Activated T-cell treated with anti-CD3 and anti-CD28 coated beads, Interleukin-2, amount 50 U/mL, for 72 hours (primary cell): ENCODE results near the gene WNT9A. TPM values are rescaled to one million over a fixed set of nuclear protein-coding genes. Genes with fewer than 3 reads are reported as not detected.

Source experiments
- ATAC-seq, 2 donors: fragments of 150-1000 bp; cut with Tn5 transposase; replicated peaks in 1 of 2; 2 replicates each; pipeline ENCODE4 v1.10.0; 2021; ENCODE audit warnings: moderate library complexity in 2 of 2, mild to moderate bottlenecking in 1 of 2
- DNase-seq, 2 donors: peaks; one replicate each; pipeline ENCODE4 v3.0.0; 2021 to 2022; ENCODE audit warnings: mixed read lengths in 1 of 2
- H3K27ac Mint-ChIP-seq: one replicate; pipeline ENCODE4 v1.8.0; 2022; ENCODE audit warnings: mild to moderate bottlenecking, moderate library complexity, mixed read lengths
- H3K27me3 Mint-ChIP-seq: one replicate; pipeline ENCODE4 v1.8.0; 2022; ENCODE audit warnings: low read depth, mixed read lengths
- H3K36me3 Mint-ChIP-seq, 2 donors: one replicate each; pipeline ENCODE4 v1.8.0; 2022; ENCODE audit warnings: mixed read lengths in 2 of 2, mild to moderate bottlenecking in 1 of 2; ENCODE audit not compliant: insufficient read depth in 2 of 2
- H3K4me1 Mint-ChIP-seq: one replicate; pipeline ENCODE4 v1.8.0; 2022; ENCODE audit warnings: low read depth, mixed read lengths
- H3K4me3 Mint-ChIP-seq, 2 donors: one replicate each; pipeline ENCODE4 v1.8.0; 2022; ENCODE audit warnings: mild to moderate bottlenecking in 2 of 2, mixed read lengths in 2 of 2, moderate library complexity in 2 of 2
- H3K9me3 Mint-ChIP-seq, 2 donors: one replicate each; pipeline ENCODE4 v1.8.0; 2022; ENCODE audit warnings: mixed read lengths in 2 of 2
- total RNA-seq, 2 donors: library from RNA; stranded (reverse); gene quantifications; one replicate each; pipeline ENCODE4 v1.2.3, GENCODE V29; 2022

Gene WNT9A
- total RNA-seq, 2 donors from 2014 or later = 0.28 TPM; not detected in 1

GRCh38 chr1:227870366-227870765 lies 77.4 kb downstream of the WNT9A start:
- H3K9me3 Mint-ChIP-seq = peaks cover 2 to 7% of the 10 kb centered on the region in 2 donors
- H3K27me3 Mint-ChIP-seq = no peaks in the 10 kb centered on the region
- no peak overlapping the region for H3K27ac Mint-ChIP-seq
- peaks cover 21% of the 10 kb centered on the region for H3K4me1 Mint-ChIP-seq
- peaks cover 0 to 2% of the 10 kb centered on the region in 2 donors for H3K36me3 Mint-ChIP-seq
- ATAC-seq = no peak
- DNase-seq = no peak
- H3K4me3 Mint-ChIP-seq = no peak overlapping the region

- H3K9me3 Mint-ChIP-seq = peaks cover 2 to 7% of the 10 kb centered on the region in 2 donors
- ATAC-seq (peak in 1 of 2 donors; percentile 17), DNase-seq (no peak)
- H3K27ac Mint-ChIP-seq = no peak overlapping the region
- peaks cover 0 to 3% of the 10 kb centered on the region in 2 donors for H3K36me3 Mint-ChIP-seq
- no peaks in the 10 kb centered on the region for H3K27me3 Mint-ChIP-seq
- H3K4me1 Mint-ChIP-seq = peaks cover 21% of the 10 kb centered on the region
- H3K4me3 Mint-ChIP-seq = no peak overlapping the region
Observed at GRCh38 chr1:227869851-227870305, 77.9 kb downstream of the WNT9A start.

GRCh38 chr1:227869279-227869842 lies 78.4 kb downstream of the WNT9A start:
- Mint-ChIP-seq H3K4me3 (no peak overlapping the region), H3K27me3 (no peaks in the 10 kb centered on the region), H3K36me3 (peaks cover 2 to 5% of the 10 kb centered on the region in 2 donors), H3K9me3 (peaks cover 4 to 11% of the 10 kb centered on the region in 2 donors), H3K27ac (no peak overlapping the region), H3K4me1 (peaks cover 21% of the 10 kb centered on the region)
- no peak for ATAC-seq
- no peak for DNase-seq

Other genes starting within 250 kb of the WNT9A start
- gene JMJD4, start 212.6 kb downstream of the WNT9A start, total RNA-seq = 10 to 100 TPM in 1 of 2 donors, 1 to 10 TPM in 1; 8.7 to 11.1 TPM
- 10 to 100 TPM; 34.0 to 35.3 TPM for gene SNAP47, start 212.5 kb downstream of the WNT9A start, total RNA-seq
- gene PRSS38, start 132.3 kb downstream of the WNT9A start, total RNA-seq = not detected
- not detected for gene WNT3A, start 59.1 kb upstream of the WNT9A start, total RNA-seq
- 100 to 1,000 TPM; 327 to 369 TPM for gene ARF1, start 134.8 kb upstream of the WNT9A start, total RNA-seq
- 10 to 100 TPM; 18.2 to 27.3 TPM for gene C1orf35, start 155.4 kb upstream of the WNT9A start, total RNA-seq
- gene MRPL55, start 161.4 kb upstream of the WNT9A start, total RNA-seq = 10 to 100 TPM; 36.1 to 36.7 TPM
- gene GUK1, start 192.3 kb upstream of the WNT9A start, total RNA-seq = 100 to 1,000 TPM; 130 to 148 TPM
- under 1 TPM; 0.77 to 0.93 TPM for gene GJC2, start 202.0 kb upstream of the WNT9A start, total RNA-seq
- 1 to 10 TPM; 9.1 TPM for gene IBA57, start 217.9 kb upstream of the WNT9A start, total RNA-seq